ENCODE data around the gene FGF3. TPM values are rescaled to one million over a fixed set of nuclear protein-coding genes. Genes with fewer than 3 reads are reported as not detected.

Gene FGF3
- total and polyA plus RNA-seq, 10 donors: not detected

GRCh38 chr11:69781241-69781640 is 38.0 kb downstream of the FGF3 start:
- no peak for TF ChIP-seq CTCF (IDR thresholded peaks at IDR 0.05 in 8 of 11, conservative IDR thresholded peaks at IDR 0.05 in 3 of 11)
- no peak for TF ChIP-seq POLR2AphosphoS5 (IDR thresholded peaks at IDR 0.05)
- no peak for TF ChIP-seq POLR2A (IDR thresholded peaks at IDR 0.05)
- intact Hi-C loops (cut with DNase I; ENCODE audit: low total_unique reads): no loop called here
- Histone ChIP-seq H3K4me1 (no peaks in the 10 kb centered on the region), H3K36me3 (no peaks in the 10 kb centered on the region), H3K9me3 (no peaks in the 10 kb centered on the region), H3K27ac (no peak overlapping the region), H3K27me3 (replicated peaks in 1 of 7) (peaks cover 0 to 46% (median 3%) of the 10 kb centered on the region in 7 donors), H3K4me3 (no peak overlapping the region)
- 70 to 86% (median 75%) methylated on average over 8 of the region's 8 CpGs for WGBS, 5 donors
- peak; percentile 41 for DNase-seq

GRCh38 chr11:69778373-69778772 is 40.8 kb downstream of the FGF3 start:
- no peak for DNase-seq
- no peaks in the 10 kb centered on the region for H3K9me3 ChIP-seq
- no peak overlapping the region for H3K4me3 ChIP-seq
- H3K27ac ChIP-seq: no peak overlapping the region
- peaks cover 0 to 69% (median 31%) of the 10 kb centered on the region in 7 donors for H3K27me3 ChIP-seq (replicated peaks in 1 of 7)
- no peak for TF ChIP-seq POLR2AphosphoS5 (IDR thresholded peaks at IDR 0.05)
- TF ChIP-seq POLR2A (IDR thresholded peaks at IDR 0.05): no peak
- no peak for TF ChIP-seq CTCF (IDR thresholded peaks at IDR 0.05 in 8 of 11, conservative IDR thresholded peaks at IDR 0.05 in 3 of 11)
- peaks cover 0 to 14% (median 5%) of the 10 kb centered on the region in 6 donors for H3K4me1 ChIP-seq
- WGBS, 5 donors: 85 to 91% (median 90%) methylated on average over 8 of the region's 8 CpGs
- H3K36me3 ChIP-seq: no peaks in the 10 kb centered on the region
- intact Hi-C loops (cut with DNase I; ENCODE audit: low total_unique reads): no loop called here

- no peaks in the 10 kb centered on the region for H3K36me3 ChIP-seq
- H3K9me3 ChIP-seq: no peaks in the 10 kb centered on the region
- no peak within 1 kb of the TSS for H3K27ac ChIP-seq
- H3K27me3 ChIP-seq (replicated peaks in 1 of 7): peaks cover 0 to 82% (median 35%) of the 10 kb centered on the region in 7 donors
- TF ChIP-seq CTCF (IDR thresholded peaks at IDR 0.05 in 8 of 11, conservative IDR thresholded peaks at IDR 0.05 in 3 of 11) (no peak), POLR2AphosphoS5 (IDR thresholded peaks at IDR 0.05) (no peak), POLR2A (IDR thresholded peaks at IDR 0.05) (no peak)
- peaks cover 0 to 14% (median 5%) of the 10 kb centered on the region in 6 donors for H3K4me1 ChIP-seq
- H3K4me3 ChIP-seq: no peak within 1 kb of the TSS
- intact Hi-C loops (cut with DNase I; ENCODE audit: low total_unique reads): no loop called here
- WGBS, 5 donors: 0 to 4% (median 3%) methylated on average over 19 to 66 of the region's 66 CpGs
- no peak for DNase-seq
Observed at GRCh38 chr11:69775163-69775755, 44.0 kb downstream of the FGF3 start, which contains the start of gene FGF4. FGF4 (minus strand) TSS chr11:69775341; CDS start chr11:69775084, 257 bp downstream.

- intact Hi-C loops (cut with DNase I; ENCODE audit: low total_unique reads): no loop called here
- Histone ChIP-seq H3K27ac (no peak overlapping the region), H3K27me3 (replicated peaks in 1 of 7) (peaks cover 0 to 89% (median 37%) of the 10 kb centered on the region in 7 donors), H3K9me3 (no peaks in the 10 kb centered on the region), H3K4me3 (no peak overlapping the region), H3K4me1 (peaks cover 0 to 14% (median 5%) of the 10 kb centered on the region in 6 donors), H3K36me3 (no peaks in the 10 kb centered on the region)
- no peak for DNase-seq
- TF ChIP-seq POLR2A (IDR thresholded peaks at IDR 0.05): no peak
- TF ChIP-seq CTCF (IDR thresholded peaks at IDR 0.05 in 8 of 11, conservative IDR thresholded peaks at IDR 0.05 in 3 of 11): no peak
- no peak for TF ChIP-seq POLR2AphosphoS5 (IDR thresholded peaks at IDR 0.05)
- WGBS, 5 donors: 5 to 10% (median 6%) methylated on average over 31 to 107 of the region's 107 CpGs
Observed at GRCh38 chr11:69774354-69775162, 44.7 kb downstream of the FGF3 start.

Data from spleen (tissue), 11 donors.